K562 (cell line): Measurements from ENCODE around the gene BCAN. TPM values are rescaled to one million over a fixed set of nuclear protein-coding genes. Genes with fewer than 3 reads are reported as not detected.

ENCODE experiments used
- ATAC-seq: fragments of 200-7000 bp; cut with Tn5 transposase; 3 replicates; pipeline ENCODE4 v1.9.1; 2020; ENCODE audit warnings: moderate library complexity
- BruUV-seq: library from RNA; stranded (reverse); fragments of 400-500 nt; replicated peaks from 2 replicates; lab custom pipeline; 2021; lab: Mats Ljungman, UMichigan
- CTCF ChIA-PET: fragments of 300-600 bp; formaldehyde crosslinking; extraction: SDS; loops from one replicate; lab custom pipeline; 2021; ENCODE audit warnings: low intra/inter-chr PET ratio; lab: Yijun Ruan, JAX
- POLR2A ChIA-PET: fragments of 300-600, 350-650 bp; sonication (Branson Sonifier 250); formaldehyde crosslinking; extraction: SDS; loops from one replicate; lab custom pipeline; 2021; ENCODE audit warnings: antibody characterized with exemption, inconsistent platforms; lab: Yijun Ruan, JAX
- DNase-seq, 4 experiments: peaks; one replicate each; pipeline versions ENCODE4 v3.0.0 to v3.0.0-alpha.2; 2011 to 2018; ENCODE audit warnings: low spot score in 3 of 4, mixed read lengths in 3 of 4; ENCODE audit errors: extremely low read depth in 1 of 4
- FAIRE-seq: peaks from 2 replicates; lab custom pipeline; 2011; peaks lifted over from hg19 to GRCh38; lab: Jason Lieb, UNC
- H2AFZ ChIP-seq: 2 replicates; pipeline ENCODE4 v1.6.0; 2011; ENCODE audit warnings: low read depth, low read length, control low read depth, inconsistent platforms
- H3K27ac ChIP-seq: fragments of 200-600 bp; 3 replicates; pipeline ENCODE4 v1.8.0; 2011; ENCODE audit warnings: low read depth, mild to moderate bottlenecking, control low read depth, inconsistent platforms, low read length, moderate library complexity, mixed read lengths; ENCODE audit errors: extremely low read depth
- H3K27me3 ChIP-seq, 2 experiments: fragments of 300-600 bp in 1 of 2; 2 replicates in 1 of 2; 3 replicates in 1 of 2; pipeline versions ENCODE4 v1.6.0 to v1.8.0; 2011; ENCODE audit warnings: inconsistent platforms in 2 of 2, low read length in 2 of 2, mild to moderate bottlenecking in 1 of 2, mixed read lengths in 1 of 2, moderate library complexity in 1 of 2; ENCODE audit not compliant: control insufficient read depth in 2 of 2, insufficient read depth in 2 of 2
- H3K36me3 ChIP-seq: fragments of 300-600 bp; 3 replicates; pipeline ENCODE4 v1.8.0; 2011; ENCODE audit warnings: mild to moderate bottlenecking, low read length, inconsistent platforms; ENCODE audit not compliant: control insufficient read depth, insufficient read depth
- H3K4me1 ChIP-seq, 2 experiments: fragments of 200-600 bp in 1 of 2; replicated peaks in 1 of 2; 2 replicates in 1 of 2; 3 replicates in 1 of 2; pipeline versions ENCODE4 v1.5.1 to v1.8.0; 2011; ENCODE audit warnings: inconsistent platforms in 2 of 2, low read length in 2 of 2, mild to moderate bottlenecking in 1 of 2, mixed read lengths in 1 of 2, moderate library complexity in 1 of 2; ENCODE audit not compliant: control insufficient read depth in 2 of 2, insufficient read depth in 2 of 2
- H3K4me2 ChIP-seq: 2 replicates; pipeline ENCODE4 v1.6.1; 2011; ENCODE audit warnings: low read length, control low read depth, inconsistent platforms, mixed read lengths; ENCODE audit not compliant: insufficient read depth
- H3K4me3 ChIP-seq: fragments of 200-600 bp; sonication (generic), shearing (Covaris generic); 2 replicates; pipeline ENCODE4 v1.5.1; 2016; ENCODE audit warnings: control low read depth, inconsistent platforms
- H3K79me2 ChIP-seq: fragments of 200-600 bp; 3 replicates; pipeline ENCODE4 v1.8.0; 2011; ENCODE audit warnings: low read length, inconsistent platforms; ENCODE audit not compliant: control insufficient read depth, insufficient read depth
- H3K9ac ChIP-seq, 2 experiments: 2 replicates each; pipeline versions ENCODE4 v1.6.0 to v1.6.1; 2011; ENCODE audit warnings: low read depth in 2 of 2, low read length in 2 of 2, control low read depth in 1 of 2, inconsistent platforms in 1 of 2, mild to moderate bottlenecking in 1 of 2, mixed read lengths in 1 of 2; ENCODE audit not compliant: insufficient read depth in 1 of 2
- H3K9me1 ChIP-seq: one replicate; pipeline ENCODE4 v1.6.0; 2011; ENCODE audit warnings: inconsistent platforms, mild to moderate bottlenecking, low read length, moderate library complexity; ENCODE audit not compliant: control insufficient read depth, insufficient read depth
- H3K9me3 ChIP-seq: replicated peaks from 2 replicates; pipeline ENCODE4 v1.5.1; 2011; ENCODE audit warnings: low read depth, low read length, inconsistent platforms; ENCODE audit not compliant: control insufficient read depth, insufficient read depth
- H4K20me1 ChIP-seq: replicated peaks from 2 replicates; pipeline ENCODE4 v1.6.1; 2011; ENCODE audit warnings: low read length, inconsistent platforms, mixed read lengths; ENCODE audit not compliant: control insufficient read depth, insufficient read depth
- FOS ChIP-seq: IDR thresholded peaks from 3 replicates; pipeline ENCODE4 v1.6.1; 2011; ENCODE audit not compliant: insufficient read length; ENCODE audit errors: extremely low read depth
- IRF2 ChIP-seq: sonication (generic); formaldehyde crosslinking; IDR thresholded peaks from 2 replicates; pipeline ENCODE4 v1.8.1; 2022; ENCODE audit warnings: mild to moderate bottlenecking, missing genetic modification reagents
- POLR2A ChIP-seq: fragments of 450-650 bp; conservative IDR thresholded peaks from 2 replicates; pipeline ENCODE4 v1.6.1; 2016
- POLR2G ChIP-seq: fragments of 200-400 bp; formaldehyde crosslinking; IDR thresholded peaks from 2 replicates; pipeline ENCODE4 v1.6.1; 2017; ENCODE audit warnings: low read depth, mild to moderate bottlenecking, antibody characterized with exemption, low read length, moderate library complexity
- POU5F1 ChIP-seq: fragments of 150-350 bp; IDR thresholded peaks from 2 replicates; pipeline ENCODE4 v1.6.1; 2014; ENCODE audit warnings: borderline replicate concordance, low read length, low read depth, mild to moderate bottlenecking; ENCODE audit not compliant: partially characterized antibody
- SMARCA5 ChIP-seq: fragments of 450-650 bp; IDR thresholded peaks from 2 replicates; pipeline ENCODE4 v1.6.1; 2016
- SUPT5H ChIP-seq: fragments of 450-650 bp; IDR thresholded peaks from 2 replicates; pipeline ENCODE4 v1.6.1; 2016
- TEAD2 ChIP-seq: fragments of 450-650 bp; IDR thresholded peaks from 2 replicates; pipeline ENCODE4 v1.6.1; 2016; ENCODE audit warnings: missing genetic modification characterization, control low read depth, missing compliant biosample characterization
- THRAP3 ChIP-seq: fragments of 450-650 bp; IDR thresholded peaks from 2 replicates; pipeline ENCODE4 v1.6.1; 2016; ENCODE audit warnings: mild to moderate bottlenecking, inconsistent platforms, borderline replicate concordance
- ZNF23 ChIP-seq: fragments of 250-450 bp; sonication (Bioruptor Pico); IDR thresholded peaks from 2 replicates; pipeline ENCODE4 v1.4.0; 2020; ENCODE audit warnings: mild to moderate bottlenecking
- ZNF263 ChIP-seq: sonication (generic); formaldehyde crosslinking; IDR thresholded peaks from 2 replicates; pipeline ENCODE4 v1.8.0; 2022; ENCODE audit warnings: mild to moderate bottlenecking, missing genetic modification reagents, borderline replicate concordance
- ZNF347 ChIP-seq: fragments of 450-650 bp; formaldehyde crosslinking; IDR thresholded peaks from 2 replicates; pipeline ENCODE4 v1.4.0; 2020; ENCODE audit warnings: low read depth, mild to moderate bottlenecking, moderate library complexity
- ZNF408 ChIP-seq: fragments of 250-450 bp; sonication (Bioruptor Pico); IDR thresholded peaks from 2 replicates; pipeline ENCODE4 v1.4.0; 2020; ENCODE audit warnings: low read depth, mild to moderate bottlenecking, moderate library complexity
- ZNF764 ChIP-seq: fragments of 250-450 bp; sonication (Bioruptor Pico); IDR thresholded peaks from 2 replicates; pipeline ENCODE4 v1.4.0; 2020; ENCODE audit warnings: low read depth, mild to moderate bottlenecking, moderate library complexity
- WGBS: fragments of 100-300 bp; shearing (Covaris generic); methylation state at CpG from one replicate; pipeline ENCODE4 v1.1.6; 2016; ENCODE audit warnings: low coverage, mixed read lengths; ENCODE audit not compliant: insufficient coverage; ENCODE audit errors: missing lambda C conversion rate; 5-methylcytosine and 5-hydroxymethylcytosine counted together
- in situ Hi-C: fragments of 300-500 bp; cut with MboI; formaldehyde crosslinking; loops from 4 replicates; pipeline ENCODE4 v1.15.0; 2018; ENCODE audit warnings: inconsistent platforms, mixed read lengths
- intact Hi-C: fragments of 100-400 bp; cut with micrococcal nuclease; formaldehyde crosslinking; loops from 2 replicates; pipeline ENCODE4 v1.14.2; 2022
- polyA plus RNA-seq, 8 experiments: library from polyadenylated mRNA; depleted of rRNA in 4 of 8; stranded (reverse) in 5 of 8; unstranded in 3 of 8; fragments of >200 nt; fragmentation: Nextera tagmentation in 2 of 8; fragmentation: Illumina TruSeq in 1 of 8; extraction: Ambion mirVana in 2 of 8; extraction: Trizol in 1 of 8; gene quantifications; 2 replicates each; pipeline versions ENCODE4 v1.2.1 to v1.2.3, GENCODE V29; 2011 to 2014; ENCODE audit warnings: inconsistent platforms in 1 of 8, missing spikeins in 1 of 8
- total RNA-seq, 7 experiments: library from RNA; depleted of rRNA in 6 of 7; stranded (reverse); fragments of >200 nt in 6 of 7; fragmentation: Illumina TruSeq in 2 of 7; extraction: Trizol in 2 of 7; gene quantifications; 2 replicates each; pipeline versions ENCODE4 v1.2.1 to v1.2.3, GENCODE V29; 2011 to 2021; ENCODE audit warnings: low replicate concordance in 1 of 7
- TF ChIP-seq, protein P1 (sequence below): fragments of 250-450 bp; sonication (Bioruptor Pico); IDR thresholded peaks from 2 replicates; pipeline ENCODE4 v1.4.0; 2020
- TF ChIP-seq, protein P2 (sequence below): sonication (generic); formaldehyde crosslinking; IDR thresholded peaks from 2 replicates; pipeline ENCODE4 v1.8.1; 2023; ENCODE audit warnings: mild to moderate bottlenecking, missing genetic modification reagents, moderate library complexity

The BCAN gene
- total and polyA plus RNA-seq, 9 of the 15 experiments (the other 6 are each of a cell fraction or from before 2014, with no cell fraction given), result 0.04 to 0.33 (median 0.14) TPM; not detected in 5

DNA sequence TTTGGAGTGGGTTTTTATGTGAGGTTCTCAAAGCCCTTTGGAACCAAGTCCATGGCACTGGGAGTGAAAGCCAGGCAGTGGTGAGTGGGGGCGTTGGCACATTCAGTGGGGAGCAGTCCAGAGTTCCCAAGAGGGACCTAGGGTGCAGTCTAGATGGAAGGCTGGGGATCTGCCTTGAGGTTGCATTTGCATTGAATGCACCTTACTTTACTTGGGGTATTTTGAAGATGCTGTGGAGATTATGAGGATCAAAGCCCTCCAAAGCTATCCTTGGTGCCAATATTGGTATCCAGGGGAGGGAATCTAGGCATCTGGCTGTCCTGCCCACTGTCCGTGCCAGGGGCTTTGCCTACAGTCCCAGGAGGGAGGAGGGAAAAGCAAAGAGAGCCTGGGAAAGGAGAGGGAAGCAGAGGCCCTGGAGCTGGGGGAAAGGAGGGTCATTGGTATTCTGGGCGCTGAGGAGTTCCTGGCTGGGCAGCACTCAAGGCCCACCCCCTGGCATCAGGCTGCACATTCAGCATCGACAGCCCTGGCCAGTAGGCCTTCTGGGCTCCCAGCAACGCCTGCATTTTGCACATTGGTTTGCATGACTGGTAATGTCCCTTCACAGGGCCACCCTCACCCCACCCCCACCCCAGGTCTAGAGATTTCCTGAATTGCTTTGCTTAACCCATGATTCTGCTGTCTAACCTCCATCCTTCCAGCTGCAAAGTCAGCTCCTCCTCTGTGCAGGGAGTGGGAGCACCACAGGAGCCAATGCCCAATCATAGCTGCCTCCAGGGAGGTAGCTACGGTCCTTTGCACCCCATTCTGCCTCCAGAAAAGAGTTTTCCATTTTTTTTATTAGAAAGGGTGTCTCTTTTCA is 843 bp upstream of the BCAN start:
- FAIRE-seq (no peak), ATAC-seq (no peak), DNase-seq (no peak)
- Histone ChIP-seq H3K4me3 (no peak overlapping the region), H3K9me3 (no peaks in the 10 kb centered on the region), H3K4me1 (peaks cover 0 to 13% of the 10 kb centered on the region in 2 experiments; a peak in 2 of 5 replicates)
- TF ChIP-seq ZNF408, result no peak
- TF ChIP-seq, protein P1, sequence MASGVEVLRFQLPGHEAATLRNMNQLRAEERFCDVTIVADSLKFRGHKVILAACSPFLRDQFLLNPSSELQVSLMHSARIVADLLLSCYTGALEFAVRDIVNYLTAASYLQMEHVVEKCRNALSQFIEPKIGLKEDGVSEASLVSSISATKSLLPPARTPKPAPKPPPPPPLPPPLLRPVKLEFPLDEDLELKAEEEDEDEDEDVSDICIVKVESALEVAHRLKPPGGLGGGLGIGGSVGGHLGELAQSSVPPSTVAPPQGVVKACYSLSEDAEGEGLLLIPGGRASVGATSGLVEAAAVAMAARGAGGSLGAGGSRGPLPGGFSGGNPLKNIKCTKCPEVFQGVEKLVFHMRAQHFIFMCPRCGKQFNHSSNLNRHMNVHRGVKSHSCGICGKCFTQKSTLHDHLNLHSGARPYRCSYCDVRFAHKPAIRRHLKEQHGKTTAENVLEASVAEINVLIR (CRISPR knock-in tag), result no peak
- no peak for TF ChIP-seq SMARCA5
- TF ChIP-seq TEAD2 (tag), result no peak
- no peak for TF ChIP-seq ZNF23 (CRISPR knock-in tag)
- TF ChIP-seq ZNF764, result no peak
- TF ChIP-seq POLR2G, result peak; percentile 77
- TF ChIP-seq POU5F1, result no peak
- TF ChIP-seq, protein P2, sequence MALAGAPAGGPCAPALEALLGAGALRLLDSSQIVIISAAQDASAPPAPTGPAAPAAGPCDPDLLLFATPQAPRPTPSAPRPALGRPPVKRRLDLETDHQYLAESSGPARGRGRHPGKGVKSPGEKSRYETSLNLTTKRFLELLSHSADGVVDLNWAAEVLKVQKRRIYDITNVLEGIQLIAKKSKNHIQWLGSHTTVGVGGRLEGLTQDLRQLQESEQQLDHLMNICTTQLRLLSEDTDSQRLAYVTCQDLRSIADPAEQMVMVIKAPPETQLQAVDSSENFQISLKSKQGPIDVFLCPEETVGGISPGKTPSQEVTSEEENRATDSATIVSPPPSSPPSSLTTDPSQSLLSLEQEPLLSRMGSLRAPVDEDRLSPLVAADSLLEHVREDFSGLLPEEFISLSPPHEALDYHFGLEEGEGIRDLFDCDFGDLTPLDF (CRISPR knock-in tag), result no peak
- TF ChIP-seq ZNF347 (CRISPR knock-in tag), result no peak
- no peak for TF ChIP-seq FOS
- TF ChIP-seq POLR2A, result peak; percentile 61
- peak; percentile 91 for TF ChIP-seq ZNF263
- TF ChIP-seq IRF2 (CRISPR knock-in tag), result no peak
- TF ChIP-seq THRAP3, result no peak
- TF ChIP-seq SUPT5H, result peak; percentile 34; the same call in 1 of the 2 replicates
- TF ChIP-seq, all 486 proteins: peak for 4
- CTCF ChIA-PET, result no interaction called here
- H3K36me3 ChIP-seq, result peaks cover 30% of the 10 kb centered on the region
- intact Hi-C loops (no loop called here), in situ Hi-C loops (no loop called here)
- H3K27me3 ChIP-seq, result no peaks in the 10 kb centered on the region
- no peak overlapping the region for H3K4me2 ChIP-seq
- POLR2A ChIA-PET, result interaction anchor here (1.0 to 1.3 kb wide), 2 partner anchors 9 to 132 kb away, joined by 3 read pairs; no protein-coding TSS in a partner anchor
- H3K9me1 ChIP-seq, result no peaks in the 10 kb centered on the region
- H4K20me1 ChIP-seq, result peaks cover 43% of the 10 kb centered on the region
- 30% methylated on average over 6 of the region's 6 CpGs for WGBS
- H3K27ac ChIP-seq, result no peak overlapping the region
- H3K79me2 ChIP-seq, result no peaks in the 10 kb centered on the region
- no peak overlapping the region for H3K9ac ChIP-seq
- BruUV-seq, result no TSS peak
- no peak overlapping the region for H2AFZ ChIP-seq
